AG04450 (cell line): Measurements from ENCODE around the gene PLEKHA5. TPM values are rescaled to one million over a fixed set of nuclear protein-coding genes. Genes with fewer than 3 reads are reported as not detected.

Source experiments
- CTCF ChIA-PET: fragments of 300-600, 350-600 bp; formaldehyde crosslinking; extraction: SDS; loops from one replicate; lab custom pipeline; 2022; ENCODE audit warnings: antibody characterized with exemption, inconsistent platforms; lab: Charles Lee
- POLR2A ChIA-PET: fragments of 350-600 bp; formaldehyde crosslinking; extraction: SDS; loops from one replicate; lab custom pipeline; 2021; ENCODE audit warnings: antibody characterized with exemption, inconsistent platforms; lab: Yijun Ruan, JAX
- DNase-seq: peaks from one replicate; pipeline ENCODE4 v3.0.0-alpha.2; 2011; ENCODE audit warnings: low read depth, low spot score
- H3K27ac ChIP-seq: one replicate; pipeline ENCODE4 v1.5.1; 2012; ENCODE audit warnings: low read depth, low read length, control low read depth
- H3K27me3 ChIP-seq: one replicate; pipeline ENCODE4 v1.6.0; 2012; ENCODE audit warnings: low read length; ENCODE audit not compliant: control insufficient read depth, insufficient read depth
- H3K4me3 ChIP-seq: 2 replicates; pipeline ENCODE4 v1.5.1; 2011; ENCODE audit warnings: mild to moderate bottlenecking, low read depth, low read length, control low read depth
- H3K9me3 ChIP-seq: 2 replicates; pipeline ENCODE4 v1.5.1; 2012; ENCODE audit warnings: low read length; ENCODE audit not compliant: control insufficient read depth, insufficient read depth
- polyA plus RNA-seq: library from polyadenylated mRNA; depleted of rRNA; stranded (reverse); fragments of >200 nt; gene quantifications from 2 replicates; pipeline ENCODE4 v1.2.3, GENCODE V29; 2011
- TF ChIP-seq, protein P1 (sequence below): IDR thresholded peaks from 2 replicates; pipeline ENCODE4 v1.5.1; 2011; ENCODE audit warnings: low read depth, low read length, control low read depth, inconsistent platforms

Gene PLEKHA5
- polyA plus RNA-seq, 1 experiment = 23.5 TPM

- ChIA-PET CTCF (no interaction called here), POLR2A (no interaction called here)
- peaks cover 8% of the 10 kb centered on the region for H3K9me3 ChIP-seq
- TF ChIP-seq, protein P1, sequence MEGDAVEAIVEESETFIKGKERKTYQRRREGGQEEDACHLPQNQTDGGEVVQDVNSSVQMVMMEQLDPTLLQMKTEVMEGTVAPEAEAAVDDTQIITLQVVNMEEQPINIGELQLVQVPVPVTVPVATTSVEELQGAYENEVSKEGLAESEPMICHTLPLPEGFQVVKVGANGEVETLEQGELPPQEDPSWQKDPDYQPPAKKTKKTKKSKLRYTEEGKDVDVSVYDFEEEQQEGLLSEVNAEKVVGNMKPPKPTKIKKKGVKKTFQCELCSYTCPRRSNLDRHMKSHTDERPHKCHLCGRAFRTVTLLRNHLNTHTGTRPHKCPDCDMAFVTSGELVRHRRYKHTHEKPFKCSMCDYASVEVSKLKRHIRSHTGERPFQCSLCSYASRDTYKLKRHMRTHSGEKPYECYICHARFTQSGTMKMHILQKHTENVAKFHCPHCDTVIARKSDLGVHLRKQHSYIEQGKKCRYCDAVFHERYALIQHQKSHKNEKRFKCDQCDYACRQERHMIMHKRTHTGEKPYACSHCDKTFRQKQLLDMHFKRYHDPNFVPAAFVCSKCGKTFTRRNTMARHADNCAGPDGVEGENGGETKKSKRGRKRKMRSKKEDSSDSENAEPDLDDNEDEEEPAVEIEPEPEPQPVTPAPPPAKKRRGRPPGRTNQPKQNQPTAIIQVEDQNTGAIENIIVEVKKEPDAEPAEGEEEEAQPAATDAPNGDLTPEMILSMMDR = no peak
- no peaks in the 10 kb centered on the region for H3K27me3 ChIP-seq
- DNase-seq = no peak
- no peak overlapping the region for H3K27ac ChIP-seq
- no peak overlapping the region for H3K4me3 ChIP-seq
Observed at GRCh38 chr12:19230299-19230866, 100.8 kb downstream of the PLEKHA5 start.

DNA sequence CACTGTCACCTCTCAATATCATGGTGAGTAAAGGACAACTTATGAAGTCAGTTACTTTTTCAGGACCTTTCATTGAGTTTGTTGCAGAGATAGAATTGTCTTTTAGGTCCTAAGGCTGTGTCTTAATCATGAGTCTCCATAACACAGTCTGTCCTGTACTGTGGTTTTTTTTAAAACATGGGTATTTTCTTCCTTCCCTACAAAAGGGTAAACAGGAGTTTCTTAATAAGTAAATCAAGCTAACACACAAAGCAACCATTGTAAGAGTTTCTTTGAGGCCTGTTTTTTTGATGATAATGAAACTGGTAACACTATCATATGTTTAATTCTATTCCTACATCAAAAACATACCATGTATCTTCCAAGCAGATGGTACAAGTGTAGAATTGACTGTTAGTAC lies 101.4 kb downstream of the PLEKHA5 start:
- ChIA-PET POLR2A (no interaction called here), CTCF (no interaction called here)
- Histone ChIP-seq H3K9me3 (peaks cover 8% of the 10 kb centered on the region), H3K27me3 (no peaks in the 10 kb centered on the region), H3K4me3 (no peak overlapping the region), H3K27ac (no peak overlapping the region)
- no peak for DNase-seq
- TF ChIP-seq, protein P1 = no peak

GRCh38 chr12:19234171-19234704 lies 104.7 kb downstream of the PLEKHA5 start:
- Histone ChIP-seq H3K9me3 (peaks cover 8% of the 10 kb centered on the region), H3K27ac (peak overlapping the region; percentile 42), H3K27me3 (no peaks in the 10 kb centered on the region), H3K4me3 (no peak overlapping the region)
- CTCF ChIA-PET = interaction anchor here (1.0 to 1.4 kb wide), 2 partner anchors 19 to 48 kb away, joined by 3 read pairs; no protein-coding TSS in a partner anchor
- POLR2A ChIA-PET = no interaction called here
- TF ChIP-seq, protein P1 = no peak
- no peak for DNase-seq

DNA sequence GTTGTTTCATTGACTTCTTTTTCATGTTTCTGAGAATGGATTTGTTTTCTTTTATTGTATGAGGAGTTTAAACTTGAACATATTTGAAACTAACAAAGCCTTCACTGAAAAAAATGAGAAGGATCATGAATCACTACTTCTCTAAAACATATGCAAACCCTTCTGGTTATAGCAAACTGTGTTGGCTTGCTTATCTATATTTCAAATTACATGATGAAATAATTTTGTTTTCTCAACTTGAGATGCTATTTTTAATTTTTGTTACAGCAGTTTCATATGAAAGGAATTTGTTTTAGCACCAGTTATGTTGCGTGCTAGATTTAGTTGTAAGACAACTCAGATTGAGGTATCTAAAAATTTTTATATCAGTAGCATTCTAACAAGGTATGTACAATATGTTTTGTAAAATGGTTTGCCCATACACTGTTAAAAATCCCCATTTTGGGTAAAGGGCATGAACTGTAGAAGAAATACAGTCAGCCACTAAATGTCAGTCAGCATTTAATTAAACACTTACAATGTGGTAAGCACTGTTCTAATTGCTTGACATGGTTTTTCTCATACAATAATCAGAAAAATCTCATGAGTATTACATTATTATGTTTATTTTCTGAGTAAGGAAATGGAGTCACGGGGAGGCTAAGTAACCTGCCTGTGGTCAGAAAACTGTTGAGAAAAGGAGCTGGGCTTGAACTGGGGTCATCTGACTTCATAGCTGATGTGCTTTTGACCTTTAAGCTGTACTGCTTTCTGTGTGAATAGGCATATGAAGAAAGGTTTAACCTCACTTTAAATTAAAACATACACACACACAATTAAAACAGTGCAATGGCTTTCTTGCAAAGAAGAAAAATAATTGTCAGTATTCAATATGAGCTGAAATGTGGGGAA lies 105.7 kb downstream of the PLEKHA5 start:
- POLR2A ChIA-PET = no interaction called here
- CTCF ChIA-PET = interaction anchor here (1.0 kb wide), 1 partner anchor 20 kb away, joined by 3 read pairs; no protein-coding TSS in a partner anchor
- TF ChIP-seq, protein P1 = no peak
- H3K4me3 ChIP-seq = no peak overlapping the region
- DNase-seq = no peak
- no peak overlapping the region for H3K27ac ChIP-seq
- H3K27me3 ChIP-seq = no peaks in the 10 kb centered on the region
- peaks cover 6% of the 10 kb centered on the region for H3K9me3 ChIP-seq
